H1 (cell line): ENCODE results near the gene SHISA9. TPM values are rescaled to one million over a fixed set of nuclear protein-coding genes. Genes with fewer than 3 reads are reported as not detected.

Source experiments
- CHD7 ChIP-seq: fragments of 300-600 bp; sonication (generic); IDR thresholded peaks from 2 replicates; pipeline ENCODE4 v1.7.1; 2012; ENCODE audit warnings: low read length, moderate library complexity, mild to moderate bottlenecking, inconsistent platforms; ENCODE audit not compliant: insufficient replicate concordance
- RXRA ChIP-seq: IDR thresholded peaks from 2 replicates; pipeline ENCODE4 v1.6.1; 2011; ENCODE audit warnings: low read depth, mild to moderate bottlenecking, low read length, moderate library complexity; ENCODE audit not compliant: insufficient read depth
- SUZ12 ChIP-seq: fragments of 200-600 bp; sonication (generic); IDR thresholded peaks from 2 replicates; pipeline ENCODE4 v1.6.1; 2012; ENCODE audit warnings: mild to moderate bottlenecking, inconsistent platforms, low read length, moderate library complexity, mixed read lengths
- TBP ChIP-seq: IDR thresholded peaks from 2 replicates; pipeline ENCODE4 v1.6.1; 2011; ENCODE audit warnings: low read depth, low read length, improper control_type of control experiment
- polyA plus RNA-seq, 7 experiments: library from polyadenylated mRNA; depleted of rRNA in 3 of 7; stranded (reverse) in 5 of 7; unstranded in 2 of 7; fragments of >200 nt in 5 of 7; fragments of 200-250 nt in 2 of 7; gene quantifications; 1 replicate in 5 of 7; 2 replicates in 1 of 7; 4 replicates in 1 of 7; pipeline versions ENCODE4 v1.2.1 to v1.2.3, GENCODE V29; 2011 to 2013; ENCODE audit warnings: missing spikeins in 2 of 7, mixed read lengths in 2 of 7
- total RNA-seq: library from RNA; stranded (reverse); fragmentation: NEBNext Ultra II Directional; extraction: Animal tissue kit (Norgen Biotek cat#: 25700); gene quantifications from 2 replicates; pipeline ENCODE4 v1.2.1, GENCODE V29; 2021
- TF ChIP-seq, protein P1 (sequence below): IDR thresholded peaks from 2 replicates; pipeline ENCODE4 v1.6.1; 2012; ENCODE audit warnings: inconsistent platforms

SHISA9 gene
- total and polyA plus RNA-seq, 2 of the 8 experiments (the other 6 are each of a cell fraction or from before 2014, with no cell fraction given), result 25.6 to 39.8 TPM

DNA sequence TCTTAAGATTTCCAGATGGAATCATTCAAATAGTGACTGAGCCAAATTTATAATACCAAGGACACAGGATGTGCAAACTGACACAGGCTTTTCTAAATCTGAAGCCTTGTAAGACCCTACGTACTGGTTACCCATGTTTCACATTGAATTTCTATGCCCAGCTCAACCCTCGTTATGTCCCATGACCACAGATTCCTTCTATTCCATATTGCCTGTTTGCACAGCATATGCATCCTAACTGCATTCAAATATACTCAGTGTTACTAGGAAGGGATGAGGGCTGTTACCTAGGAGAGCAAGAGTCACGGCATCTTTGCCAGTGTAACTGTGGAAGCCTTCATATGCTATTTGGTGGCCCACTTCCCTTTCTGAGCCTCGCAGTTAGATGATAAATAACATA is 305.2 kb downstream of the SHISA9 start (continued):
- TF ChIP-seq CHD7 (no peak), TBP (no peak), RXRA (no peak), SUZ12 (no peak)
- TF ChIP-seq, protein P1, sequence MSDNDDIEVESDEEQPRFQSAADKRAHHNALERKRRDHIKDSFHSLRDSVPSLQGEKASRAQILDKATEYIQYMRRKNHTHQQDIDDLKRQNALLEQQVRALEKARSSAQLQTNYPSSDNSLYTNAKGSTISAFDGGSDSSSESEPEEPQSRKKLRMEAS, result no peak
